HG02678 (cell line): Measurements from ENCODE around the gene KRTAP10-5.

Source experiments
- ATAC-seq: cut with Tn5 transposase; IDR thresholded peaks from one replicate; pipeline ENCODE4 v1.9.1; 2021; ENCODE audit warnings: mild to moderate bottlenecking, moderate library complexity; ENCODE audit not compliant: unreplicated experiment

The KRTAP10-5 gene

GRCh38 chr21:44530903-44531605 lies 49.4 kb downstream of the KRTAP10-5 start:
- no peak for ATAC-seq

GRCh38 chr21:44530221-44530902 lies 50.0 kb downstream of the KRTAP10-5 start:
- no peak for ATAC-seq

GRCh38 chr21:44529503-44530125 lies 50.8 kb downstream of the KRTAP10-5 start:
- no peak for ATAC-seq
